Measurements from ENCODE around the gene PGAP6. TPM values are rescaled to one million over a fixed set of nuclear protein-coding genes. Genes with fewer than 3 reads are reported as not detected.
"Not testable (repeated sequence)": the region's sequence is repeated elsewhere in the genome, so short reads cannot be mapped to it uniquely, and the experiment has no call there.

Gene PGAP6
- total RNA-seq, 2 donors from 2014 or later, result 116 to 130 TPM

DNA sequence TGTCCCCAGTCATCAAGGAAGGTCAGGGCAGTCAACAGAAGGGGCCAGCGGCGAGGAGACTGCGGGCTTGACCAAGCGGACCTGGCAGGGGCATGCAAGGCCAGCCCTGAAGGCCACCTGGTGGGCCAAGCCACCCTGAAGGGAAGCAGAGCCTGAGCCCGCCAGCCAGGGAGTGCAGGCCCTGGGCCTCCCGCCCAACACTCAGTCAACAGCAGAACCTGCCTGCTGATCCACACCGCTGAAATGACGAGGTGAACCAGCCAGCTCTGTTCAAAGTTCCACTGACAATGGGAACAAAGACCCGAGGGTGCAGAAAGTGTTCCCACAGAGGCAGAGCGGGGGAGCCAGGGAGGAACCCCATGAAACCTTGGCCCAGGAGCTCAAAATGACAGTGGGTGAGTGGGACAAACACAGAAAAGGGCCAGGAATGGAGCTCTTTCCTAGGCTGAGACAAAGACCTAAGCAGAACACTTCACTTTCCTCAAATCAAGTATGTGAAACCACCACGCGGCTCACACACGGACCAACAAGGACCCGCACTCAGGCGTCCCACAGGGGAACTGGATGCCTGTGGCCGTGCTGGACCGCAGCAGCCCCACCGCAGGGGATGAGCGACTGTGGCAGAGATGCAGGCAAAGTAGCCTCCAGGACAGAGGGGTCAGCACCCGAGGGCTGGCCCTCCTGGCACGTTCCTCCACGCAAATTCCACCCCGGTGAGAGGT, 41.2 kb downstream of the PGAP6 start:
- intact Hi-C loops (cut with DNase I, micrococcal nuclease), result no loop called here
- ATAC-seq, result peak; percentile 43
- DNase-seq, result no peak

DNA sequence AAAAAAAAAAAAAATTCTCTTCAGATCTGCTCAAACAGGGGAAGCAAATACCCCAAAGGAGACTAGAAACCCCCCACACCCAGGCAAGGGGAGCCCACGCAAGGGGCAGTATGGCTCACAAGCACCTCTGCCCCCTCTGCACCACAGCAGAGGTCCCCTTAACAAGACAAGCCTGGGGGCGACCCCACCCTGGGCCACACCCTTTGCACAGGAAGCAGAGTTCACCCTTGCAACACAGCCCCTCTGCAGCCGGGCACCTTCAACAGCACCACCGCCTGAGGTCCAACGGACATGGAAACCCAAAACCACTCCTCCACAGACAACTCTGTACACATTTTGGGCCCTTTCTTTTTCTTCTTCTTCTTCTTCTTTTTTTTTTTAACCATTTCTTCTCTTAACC, 42.1 kb downstream of the PGAP6 start:
- ATAC-seq (peak; percentile 75), DNase-seq (no peak)
- intact Hi-C loops (cut with DNase I, micrococcal nuclease), result no loop called here

DNA sequence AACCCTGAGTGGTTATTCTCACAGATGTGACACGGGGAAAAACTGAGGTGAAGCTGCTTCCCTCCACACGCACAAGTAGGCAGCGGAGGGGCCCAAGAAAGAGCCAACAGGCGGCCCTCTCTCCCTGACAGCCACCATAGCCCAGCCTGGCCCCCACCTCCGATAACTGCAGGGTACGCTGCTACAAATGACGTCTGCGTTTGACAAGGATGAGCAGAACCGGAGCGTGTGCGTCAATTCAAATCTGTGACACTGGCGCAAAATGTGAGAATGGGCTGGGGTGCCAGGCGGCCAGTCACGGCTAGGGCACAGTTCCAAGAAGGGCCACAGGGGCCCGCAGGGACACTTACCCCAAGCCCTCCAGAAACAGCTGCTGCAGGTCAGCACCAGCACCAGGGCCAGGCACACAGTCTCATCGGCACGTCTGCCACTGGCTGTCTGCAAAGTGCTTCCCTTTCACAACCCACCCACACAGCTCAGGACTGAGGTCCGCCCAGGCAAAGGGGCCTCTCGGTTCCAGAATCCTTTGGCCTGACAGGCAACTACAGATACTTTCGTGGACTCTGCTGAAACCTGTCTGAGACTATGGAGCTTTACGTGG, 43.7 kb downstream of the PGAP6 start:
- ATAC-seq, result no peak
- intact Hi-C loops (cut with DNase I, micrococcal nuclease), result no loop called here
- DNase-seq, result no peak

DNA sequence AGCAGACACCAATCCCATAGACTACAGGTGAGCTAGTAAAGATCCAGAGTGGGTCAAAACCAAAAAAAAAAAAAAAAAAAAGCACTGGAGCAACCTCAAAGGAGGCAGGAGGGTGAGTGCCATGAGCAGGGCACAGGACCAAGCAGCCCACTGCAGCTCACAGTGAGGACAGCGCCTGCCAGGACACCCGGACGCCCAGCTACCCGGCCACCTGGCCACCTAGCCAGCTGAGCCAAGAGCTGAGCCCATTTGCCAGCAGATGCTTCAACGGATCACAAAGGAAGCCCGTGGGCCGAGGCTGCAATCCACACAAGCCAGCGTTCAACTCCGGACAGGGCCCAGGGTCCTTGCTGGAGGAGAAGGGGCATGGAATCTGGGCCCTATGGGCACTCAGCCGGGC, 44.3 kb downstream of the PGAP6 start:
- ATAC-seq (peak; percentile 10), DNase-seq (no peak)
- intact Hi-C loops (cut with DNase I, micrococcal nuclease), result no loop called here

DNA sequence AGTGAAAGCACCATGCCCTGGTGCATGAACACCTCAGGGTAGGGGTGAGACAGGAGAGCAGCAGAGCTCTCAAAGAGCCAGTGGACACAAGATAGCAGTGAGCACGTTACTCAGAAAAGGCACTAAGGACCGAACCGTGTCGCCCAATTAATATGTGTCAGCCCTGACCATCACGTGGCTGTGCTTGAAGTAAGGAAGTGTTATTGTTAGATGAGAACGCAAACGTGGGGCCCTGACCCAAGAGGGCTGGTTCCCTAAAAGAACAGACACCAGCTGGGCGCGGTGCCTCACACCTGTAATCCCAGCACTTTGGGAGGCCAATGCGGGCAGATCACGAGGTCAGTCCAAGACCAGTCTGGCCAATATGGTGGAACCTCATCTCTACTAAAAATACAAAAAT, 45.5 kb downstream of the PGAP6 start:
- DNase-seq, result no peak
- ATAC-seq, result no peak
- intact Hi-C loops (cut with DNase I, micrococcal nuclease), result no loop called here

DNA sequence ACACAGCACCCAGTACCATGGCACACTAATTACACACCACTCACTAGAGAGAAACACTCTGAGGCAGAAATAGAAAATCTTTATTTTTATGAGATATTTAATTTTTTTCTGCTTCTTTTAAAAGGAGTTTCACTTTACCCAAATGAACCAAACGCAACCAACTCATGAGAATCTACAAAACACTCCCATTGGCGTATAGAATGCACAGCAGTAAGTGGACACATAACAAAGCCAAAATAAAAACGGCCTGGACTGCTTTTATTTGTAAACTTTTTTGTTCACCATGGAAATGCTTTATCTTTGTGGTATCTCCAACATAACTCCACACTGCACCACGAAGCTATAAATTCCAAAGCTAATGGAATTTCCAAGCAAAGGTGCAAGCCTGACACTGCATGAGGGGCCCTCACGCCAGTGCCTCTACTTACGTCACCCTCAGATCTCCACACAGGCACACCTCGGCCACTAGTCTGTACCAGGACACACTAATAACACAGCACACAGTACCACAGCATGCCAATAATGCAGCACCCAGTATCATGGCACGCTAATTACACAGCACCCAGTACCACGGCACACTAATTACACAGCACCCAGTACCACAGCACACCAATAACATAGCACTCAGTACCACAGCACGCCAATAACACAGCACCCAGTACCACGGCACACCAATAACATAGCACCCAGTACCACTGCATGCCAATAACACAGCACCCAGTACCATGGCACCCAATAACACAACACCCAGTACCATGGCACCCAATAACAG, 46.7 kb downstream of the PGAP6 start:
- ATAC-seq; DNase-seq; intact Hi-C loops (cut with DNase I, micrococcal nuclease): not testable (repeated sequence)

DNA sequence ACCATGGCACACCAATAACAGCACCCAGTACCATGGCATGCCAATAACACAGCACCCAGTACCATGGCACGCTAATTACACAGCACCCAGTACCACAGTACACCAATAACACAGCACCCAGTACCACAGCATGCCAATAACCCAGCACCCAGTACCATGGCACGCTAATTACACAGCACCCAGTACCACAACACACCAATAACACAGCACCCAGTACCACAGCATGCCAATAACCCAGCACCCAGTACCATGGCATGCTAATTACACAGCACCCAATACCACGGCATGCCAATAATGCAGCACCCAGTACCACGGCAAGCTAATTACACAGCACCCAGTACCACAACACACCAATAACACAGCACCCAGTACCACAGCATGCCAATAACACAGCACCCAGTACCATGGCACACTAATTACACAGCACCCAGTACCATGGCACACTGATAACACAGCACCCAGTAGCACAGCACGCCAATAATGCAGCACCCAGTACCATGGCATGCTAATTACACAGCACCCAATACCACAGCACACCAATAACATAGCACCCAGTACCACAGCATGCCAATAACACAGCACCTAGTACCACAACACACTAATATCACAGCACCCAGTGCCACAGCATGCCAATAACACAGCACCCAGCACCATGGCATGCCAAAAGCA, 47.5 kb downstream of the PGAP6 start:
- ATAC-seq; intact Hi-C loops (cut with DNase I, micrococcal nuclease); DNase-seq: not testable (repeated sequence)

DNA sequence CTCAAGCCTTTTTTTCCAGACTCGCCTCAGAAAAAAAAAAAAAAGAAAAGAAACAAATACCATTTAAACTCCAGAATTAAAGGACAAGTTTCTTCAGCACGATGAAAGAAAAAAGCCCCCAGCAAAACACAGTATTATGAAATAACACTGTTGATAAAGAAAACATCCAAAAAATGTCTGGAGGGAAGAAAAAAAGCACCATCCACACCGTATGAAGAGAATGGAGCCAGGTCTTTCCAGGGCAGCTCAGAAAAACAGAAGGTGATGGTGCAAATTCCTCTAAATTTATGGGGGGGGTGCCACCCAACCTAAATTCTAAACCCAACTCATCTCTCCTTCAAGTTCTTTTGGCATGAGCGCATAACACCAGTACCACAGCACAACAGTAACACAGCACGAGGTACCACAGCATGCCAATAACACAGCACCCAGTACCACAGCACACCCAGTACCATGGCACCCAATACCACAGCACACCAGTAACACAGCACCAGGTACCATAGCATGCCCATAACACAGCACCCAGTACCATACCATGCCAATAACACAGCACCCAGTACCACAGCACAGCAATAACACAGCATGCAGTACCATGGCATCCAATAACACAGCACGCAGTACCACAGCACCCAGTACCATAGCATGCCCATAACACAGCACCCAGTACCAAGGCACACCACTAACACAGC, 48.2 kb downstream of the PGAP6 start:
- ATAC-seq, result no peak
- DNase-seq, result no peak
- intact Hi-C loops (cut with DNase I, micrococcal nuclease), result no loop called here

DNA sequence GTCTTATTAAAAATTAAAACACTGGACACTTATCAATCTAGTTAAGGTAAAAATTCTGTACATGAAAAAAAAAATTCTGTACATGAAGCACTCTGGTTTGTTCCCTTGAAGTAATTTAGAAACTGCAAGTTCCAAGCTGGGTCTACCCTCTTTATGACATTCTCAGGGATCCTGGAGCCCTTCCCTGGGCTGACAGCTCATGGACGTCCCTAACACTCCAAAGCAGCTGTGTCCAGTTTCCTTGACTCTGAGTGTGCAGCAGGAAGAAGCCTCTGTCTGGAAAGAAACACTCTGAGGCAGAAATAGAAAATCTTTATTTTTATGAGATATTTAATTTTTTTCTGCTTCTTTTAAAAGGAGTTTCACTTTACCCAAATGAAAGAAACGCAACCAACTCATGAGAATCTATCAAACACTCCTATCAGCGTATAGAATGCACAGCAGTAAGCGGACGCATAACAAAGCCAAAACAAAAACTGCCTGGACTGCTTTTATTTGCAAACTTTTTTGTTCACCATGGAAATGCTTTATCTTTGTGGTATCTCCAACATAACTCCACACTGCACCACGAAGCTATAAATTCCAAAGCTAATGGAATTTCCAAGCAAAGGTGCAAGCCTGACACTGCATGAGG, 50.5 kb downstream of the PGAP6 start:
- ATAC-seq; intact Hi-C loops (cut with DNase I, micrococcal nuclease); DNase-seq: not testable (repeated sequence)

DNA sequence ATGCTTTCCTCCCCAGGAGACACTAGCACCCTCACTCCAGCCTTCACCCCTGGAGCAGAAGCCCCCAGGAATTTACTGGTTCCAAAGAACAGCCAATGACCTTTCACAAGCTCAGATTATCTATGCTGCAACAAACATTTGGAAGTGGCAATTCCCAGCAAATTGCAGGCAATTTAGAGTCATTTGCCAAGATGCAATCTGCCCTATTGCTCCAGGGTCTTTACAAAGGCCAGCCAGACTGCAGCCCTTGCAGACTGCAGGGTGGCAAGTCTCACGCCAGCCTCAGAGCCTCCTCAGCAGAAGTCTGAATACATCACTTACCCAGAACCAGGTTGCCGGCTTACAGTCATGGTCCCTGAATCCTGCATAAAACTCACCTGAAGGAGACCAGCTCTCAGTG, 51.0 kb downstream of the PGAP6 start:
- DNase-seq (no peak), ATAC-seq (no peak)
- intact Hi-C loops (cut with DNase I, micrococcal nuclease), result no loop called here

DNA sequence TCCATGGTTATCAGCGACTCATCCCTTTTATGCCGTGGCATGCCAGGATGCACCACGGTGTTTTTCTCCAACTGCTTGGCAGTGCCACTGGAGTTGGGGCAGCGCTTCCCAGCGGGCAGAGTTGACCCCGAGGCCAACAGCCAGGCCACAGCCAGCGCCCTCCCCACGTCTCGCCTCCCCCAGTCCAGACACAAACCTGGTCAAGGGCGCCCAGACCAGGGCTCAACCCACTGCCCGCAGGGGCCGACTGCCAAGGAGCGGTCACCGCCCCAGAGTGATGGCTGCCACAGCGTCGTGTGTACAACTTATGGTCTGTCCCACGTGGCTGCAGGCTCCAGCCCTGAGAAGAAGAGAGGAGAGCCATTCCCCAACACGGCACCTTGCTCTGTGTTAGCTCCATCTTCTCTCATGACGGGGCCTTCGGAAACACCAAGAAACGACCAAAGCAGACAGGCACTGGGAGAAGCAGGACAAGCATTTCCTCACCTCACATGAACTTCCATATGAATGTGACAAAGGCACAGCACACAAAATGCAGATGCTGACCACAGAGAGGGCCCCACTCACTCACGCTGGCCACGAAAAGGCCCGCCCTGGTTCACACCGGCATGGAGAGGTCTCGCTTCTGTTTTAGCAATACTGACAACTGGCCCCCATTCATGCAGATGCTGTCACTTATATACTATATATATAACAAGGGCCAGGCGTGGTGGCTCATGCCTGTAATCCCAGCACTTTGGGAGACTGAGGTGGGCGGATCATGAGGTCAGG, 56.2 kb downstream of the PGAP6 start:
- intact Hi-C loops (cut with DNase I, micrococcal nuclease), result no loop called here
- no peak for ATAC-seq
- peak in 1 of 2 donors; percentile 26 for DNase-seq

DNA sequence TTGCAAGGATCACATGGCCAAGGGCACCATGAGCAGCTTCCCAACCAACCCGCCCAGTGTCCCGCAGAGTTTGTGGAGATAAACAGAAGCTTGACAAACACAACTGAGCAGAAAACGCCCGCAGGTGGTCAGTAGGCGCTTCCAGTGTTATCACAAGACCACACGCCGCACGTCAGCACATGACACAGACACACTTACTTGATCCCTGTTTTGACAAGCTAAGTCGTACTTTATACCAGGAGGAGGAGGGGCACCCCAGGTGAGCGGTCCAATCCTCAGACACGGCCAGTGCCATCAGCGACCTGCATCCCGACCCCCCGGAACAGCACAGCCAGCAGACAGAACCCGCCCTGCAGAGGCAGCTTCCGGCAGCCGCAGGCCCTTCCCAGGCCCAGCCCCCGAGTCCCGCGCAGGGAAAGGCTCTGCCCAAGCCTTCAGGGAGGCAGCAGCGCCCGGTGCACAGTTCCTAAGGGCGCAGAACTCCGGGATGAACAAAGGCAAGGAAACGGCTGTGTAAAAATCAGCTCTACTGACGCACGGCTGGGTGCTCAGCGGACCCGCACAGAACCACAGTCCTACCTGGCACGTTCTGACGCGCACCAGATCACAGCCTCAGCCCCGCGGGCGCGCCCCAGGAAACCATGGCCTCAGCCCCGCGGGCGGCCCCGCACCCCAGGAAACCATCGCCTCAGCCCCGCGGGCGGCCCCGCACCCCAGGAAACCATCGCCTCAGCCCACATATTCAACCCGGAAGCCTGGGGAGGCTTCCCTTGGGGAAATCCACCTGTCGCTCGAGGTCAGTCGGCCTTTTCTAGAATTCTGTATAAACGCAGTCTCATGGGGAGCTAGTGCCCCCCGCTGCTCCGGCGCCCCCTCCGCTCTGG, 57.1 kb downstream of the PGAP6 start:
- ATAC-seq (peak; percentile 35), DNase-seq (peak; percentile 67 to 70)
- intact Hi-C loops (cut with DNase I, micrococcal nuclease), result no loop called here

DNA sequence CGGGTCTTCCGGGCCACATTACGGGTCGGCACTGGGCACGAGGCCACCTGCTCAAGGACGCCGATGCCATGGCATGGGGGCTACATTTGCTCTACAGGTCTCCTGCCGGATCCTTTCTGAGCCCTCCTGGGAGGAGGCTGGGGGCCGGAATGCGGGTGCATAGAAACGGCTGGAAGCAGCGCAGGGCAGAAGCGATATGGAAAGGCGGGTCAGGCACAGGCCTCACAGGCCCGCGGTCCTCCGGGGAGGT, 57.7 kb downstream of the PGAP6 start:
- intact Hi-C loops (cut with DNase I, micrococcal nuclease), result no loop called here
- DNase-seq (no peak), ATAC-seq (no peak)

DNA sequence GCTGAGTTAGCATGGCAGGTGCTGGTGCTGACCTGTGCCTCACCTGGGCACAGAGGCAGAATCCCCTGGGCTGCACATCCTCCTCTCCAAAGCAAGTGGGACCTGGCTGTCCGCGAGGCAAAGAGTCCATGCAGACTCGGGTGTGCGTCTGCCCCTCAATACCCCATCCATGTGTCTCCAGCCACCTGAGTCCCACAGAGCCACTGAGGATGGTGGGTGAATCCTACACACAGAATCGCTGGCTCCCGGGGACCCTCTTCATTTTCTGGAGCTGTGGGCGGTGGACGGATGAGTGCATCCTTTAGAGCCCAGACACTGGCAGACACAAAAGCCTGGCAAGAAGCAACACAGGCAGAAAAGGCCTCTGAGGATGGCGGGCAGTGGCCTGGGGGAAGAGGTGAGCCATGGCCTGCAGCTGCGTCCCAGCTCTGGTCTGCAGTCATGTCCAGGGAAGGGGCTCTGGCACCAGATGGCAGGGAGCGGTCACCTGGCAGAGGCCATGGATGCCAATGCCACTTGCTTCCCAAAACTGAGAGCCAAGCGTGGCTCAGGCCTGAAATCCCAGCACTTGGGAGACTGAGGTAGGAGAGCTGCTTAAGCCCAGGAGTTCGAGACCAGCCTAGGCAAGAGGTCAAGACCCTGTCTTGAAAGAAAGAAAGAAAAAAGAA, 59.2 kb downstream of the PGAP6 start:
- ATAC-seq (no peak), DNase-seq (no peak)

DNA sequence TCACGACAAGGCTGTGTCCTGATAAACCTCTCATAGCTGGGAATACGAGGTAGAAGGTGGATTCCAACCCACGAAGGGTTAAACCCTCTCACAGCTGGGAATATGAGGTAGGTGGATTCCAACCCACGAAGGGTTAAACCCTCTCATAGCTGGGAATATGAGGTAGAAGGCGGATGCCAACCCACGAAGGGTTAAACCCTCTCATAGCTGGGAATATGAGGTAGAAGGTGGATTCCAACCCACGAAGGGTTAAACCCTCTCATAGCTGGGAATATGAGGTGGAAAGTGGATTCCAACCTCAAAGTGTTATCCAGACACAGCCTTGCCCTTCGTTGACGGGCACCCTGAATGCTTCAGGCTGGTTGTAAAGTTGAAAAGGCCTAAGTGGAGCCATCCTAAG, 60.2 kb downstream of the PGAP6 start:
- intact Hi-C loops (cut with DNase I, micrococcal nuclease), result no loop called here
- no peak for DNase-seq
- no peak for ATAC-seq

More for the DNA sequence above, 59.2 kb downstream of the PGAP6 start:
- intact Hi-C loops (cut with DNase I, micrococcal nuclease), result no loop called here

Measured in left colon (tissue), 2 donors.